ENCODE data around the gene GUK1.

GUK1 gene

GRCh38 chr1:228177721-228178710 is 37.9 kb downstream of the GUK1 start:
- TF ChIP-seq, protein P1, sequence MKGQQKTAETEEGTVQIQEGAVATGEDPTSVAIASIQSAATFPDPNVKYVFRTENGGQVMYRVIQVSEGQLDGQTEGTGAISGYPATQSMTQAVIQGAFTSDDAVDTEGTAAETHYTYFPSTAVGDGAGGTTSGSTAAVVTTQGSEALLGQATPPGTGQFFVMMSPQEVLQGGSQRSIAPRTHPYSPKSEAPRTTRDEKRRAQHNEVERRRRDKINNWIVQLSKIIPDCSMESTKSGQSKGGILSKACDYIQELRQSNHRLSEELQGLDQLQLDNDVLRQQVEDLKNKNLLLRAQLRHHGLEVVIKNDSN (IDR thresholded peaks at IDR 0.05) = no peak
- TF ChIP-seq, protein P2, sequence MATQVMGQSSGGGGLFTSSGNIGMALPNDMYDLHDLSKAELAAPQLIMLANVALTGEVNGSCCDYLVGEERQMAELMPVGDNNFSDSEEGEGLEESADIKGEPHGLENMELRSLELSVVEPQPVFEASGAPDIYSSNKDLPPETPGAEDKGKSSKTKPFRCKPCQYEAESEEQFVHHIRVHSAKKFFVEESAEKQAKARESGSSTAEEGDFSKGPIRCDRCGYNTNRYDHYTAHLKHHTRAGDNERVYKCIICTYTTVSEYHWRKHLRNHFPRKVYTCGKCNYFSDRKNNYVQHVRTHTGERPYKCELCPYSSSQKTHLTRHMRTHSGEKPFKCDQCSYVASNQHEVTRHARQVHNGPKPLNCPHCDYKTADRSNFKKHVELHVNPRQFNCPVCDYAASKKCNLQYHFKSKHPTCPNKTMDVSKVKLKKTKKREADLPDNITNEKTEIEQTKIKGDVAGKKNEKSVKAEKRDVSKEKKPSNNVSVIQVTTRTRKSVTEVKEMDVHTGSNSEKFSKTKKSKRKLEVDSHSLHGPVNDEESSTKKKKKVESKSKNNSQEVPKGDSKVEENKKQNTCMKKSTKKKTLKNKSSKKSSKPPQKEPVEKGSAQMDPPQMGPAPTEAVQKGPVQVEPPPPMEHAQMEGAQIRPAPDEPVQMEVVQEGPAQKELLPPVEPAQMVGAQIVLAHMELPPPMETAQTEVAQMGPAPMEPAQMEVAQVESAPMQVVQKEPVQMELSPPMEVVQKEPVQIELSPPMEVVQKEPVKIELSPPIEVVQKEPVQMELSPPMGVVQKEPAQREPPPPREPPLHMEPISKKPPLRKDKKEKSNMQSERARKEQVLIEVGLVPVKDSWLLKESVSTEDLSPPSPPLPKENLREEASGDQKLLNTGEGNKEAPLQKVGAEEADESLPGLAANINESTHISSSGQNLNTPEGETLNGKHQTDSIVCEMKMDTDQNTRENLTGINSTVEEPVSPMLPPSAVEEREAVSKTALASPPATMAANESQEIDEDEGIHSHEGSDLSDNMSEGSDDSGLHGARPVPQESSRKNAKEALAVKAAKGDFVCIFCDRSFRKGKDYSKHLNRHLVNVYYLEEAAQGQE (IDR thresholded peaks at IDR 0.05; ENCODE audit: low read depth) = no peak
- TF ChIP-seq TEAD4 (IDR thresholded peaks at IDR 0.05) = no peak
- TF ChIP-seq FOXM1 (IDR thresholded peaks at IDR 0.05; ENCODE audit: borderline replicate concordance, low read depth) = no peak
- no peak for TF ChIP-seq YY1 (IDR thresholded peaks at IDR 0.05; ENCODE audit: low read depth)
- TF ChIP-seq, protein P3, sequence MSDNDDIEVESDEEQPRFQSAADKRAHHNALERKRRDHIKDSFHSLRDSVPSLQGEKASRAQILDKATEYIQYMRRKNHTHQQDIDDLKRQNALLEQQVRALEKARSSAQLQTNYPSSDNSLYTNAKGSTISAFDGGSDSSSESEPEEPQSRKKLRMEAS (IDR thresholded peaks at IDR 0.05) = no peak
- no peak for TF ChIP-seq RAD21 (IDR thresholded peaks at IDR 0.05; ENCODE audit: low read depth)
- TF ChIP-seq EGR1 (IDR thresholded peaks at IDR 0.05) = no peak
- TF ChIP-seq NFIC (IDR thresholded peaks at IDR 0.05) = no peak
- TF ChIP-seq EP300 (IDR thresholded peaks at IDR 0.05; ENCODE audit: borderline replicate concordance) = no peak
- no peak for TF ChIP-seq CREB1 (IDR thresholded peaks at IDR 0.05; ENCODE audit: low read depth)

DNA sequence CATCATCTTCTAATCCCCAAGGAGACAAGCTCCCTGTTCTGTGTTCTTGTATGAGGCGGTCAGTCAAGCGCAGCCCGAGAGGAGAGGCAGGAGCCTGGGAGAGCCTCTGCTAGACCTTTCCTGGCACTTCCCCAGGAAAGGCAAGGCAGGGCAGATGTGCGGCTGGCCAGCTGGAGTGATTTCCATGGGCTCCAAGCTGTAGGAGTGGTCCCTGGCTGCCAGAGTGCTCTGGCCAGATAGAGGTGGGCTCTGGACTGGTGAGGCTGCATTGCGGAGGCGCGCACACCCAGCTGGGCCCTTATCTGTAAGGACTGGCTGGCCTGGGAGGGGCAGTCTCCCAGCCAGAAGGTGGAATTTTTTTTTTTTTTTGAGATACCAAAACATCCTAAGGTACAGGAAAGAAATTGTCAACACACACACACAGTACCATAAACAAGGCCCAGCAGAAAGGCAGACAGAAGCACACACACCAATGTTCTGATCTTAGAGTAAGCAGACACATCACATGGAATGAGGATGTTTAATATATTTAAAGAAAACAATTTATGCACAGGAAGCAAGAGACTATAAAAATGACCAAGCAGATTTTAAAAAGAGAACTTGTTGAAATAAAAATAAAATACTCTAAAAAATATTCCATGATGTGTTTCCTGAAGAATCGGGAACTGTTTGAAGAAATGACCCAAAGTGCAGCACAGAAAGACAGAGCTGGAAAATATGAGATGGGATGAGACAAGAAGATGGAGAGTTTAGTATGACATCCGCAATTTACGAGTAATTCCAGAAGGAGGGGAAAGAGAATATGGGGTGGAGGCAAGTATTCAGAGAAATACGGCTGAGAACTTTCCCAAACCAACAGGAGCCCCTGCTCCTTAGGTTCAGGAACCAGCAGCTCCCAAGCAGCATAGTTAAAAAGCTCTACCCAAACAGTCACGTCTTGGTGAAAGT is 38.9 kb downstream of the GUK1 start:
- TF ChIP-seq, protein P1 (IDR thresholded peaks at IDR 0.05) = no peak
- TF ChIP-seq TAF1 (IDR thresholded peaks at IDR 0.05; ENCODE audit: low read depth) (no peak), TEAD4 (IDR thresholded peaks at IDR 0.05) (no peak), RAD21 (IDR thresholded peaks at IDR 0.05; ENCODE audit: low read depth) (no peak), EP300 (IDR thresholded peaks at IDR 0.05; ENCODE audit: borderline replicate concordance) (no peak)
- TF ChIP-seq, protein P2 (IDR thresholded peaks at IDR 0.05; ENCODE audit: low read depth) = no peak

GRCh38 chr1:228180271-228180958 is 40.3 kb downstream of the GUK1 start:
- TF ChIP-seq, protein P1 (IDR thresholded peaks at IDR 0.05) = no peak

- TF ChIP-seq YY1 (IDR thresholded peaks at IDR 0.05; ENCODE audit: low read depth) = no peak
- no peak for TF ChIP-seq CEBPB (IDR thresholded peaks at IDR 0.05)
- TF ChIP-seq TCF12 (IDR thresholded peaks at IDR 0.05; ENCODE audit: low read depth) = no peak
- no peak for TF ChIP-seq FOXM1 (IDR thresholded peaks at IDR 0.05; ENCODE audit: borderline replicate concordance, low read depth)
- no peak for TF ChIP-seq NFIC (IDR thresholded peaks at IDR 0.05)
- TF ChIP-seq, protein P3 (IDR thresholded peaks at IDR 0.05) = no peak
- TF ChIP-seq, protein P1 (IDR thresholded peaks at IDR 0.05) = no peak
- TF ChIP-seq, protein P2 (IDR thresholded peaks at IDR 0.05; ENCODE audit: low read depth) = no peak
- no peak for TF ChIP-seq EP300 (IDR thresholded peaks at IDR 0.05; ENCODE audit: borderline replicate concordance)
- no peak for TF ChIP-seq EGR1 (IDR thresholded peaks at IDR 0.05)
- no peak for TF ChIP-seq TAF1 (IDR thresholded peaks at IDR 0.05; ENCODE audit: low read depth)
- TF ChIP-seq TEAD4 (IDR thresholded peaks at IDR 0.05) = no peak
- no peak for TF ChIP-seq CREB1 (IDR thresholded peaks at IDR 0.05; ENCODE audit: low read depth)
- no peak for TF ChIP-seq RAD21 (IDR thresholded peaks at IDR 0.05; ENCODE audit: low read depth)
Observed at GRCh38 chr1:228180959-228181644, 41.0 kb downstream of the GUK1 start.
